Natural killer cell treated with Interleukin-12 subunit alpha and Interleukin-12 subunit beta and Interleukin-15 and Interleukin-18, amount 100 ng/mL, for 72 hours (primary cell): ENCODE results near the gene BRD3OS. TPM values are rescaled to one million over a fixed set of nuclear protein-coding genes. Genes with fewer than 3 reads are reported as not detected.

Experiments used
- ATAC-seq, 2 donors: fragments of 150-1000 bp; cut with Tn5 transposase in 1 of 2; sonication (Bioruptor Pico), chemical (Tn5 transposase) in 1 of 2; 2 replicates each; pipeline ENCODE4 v1.10.0; 2021
- DNase-seq: peaks from one replicate; pipeline ENCODE4 v3.0.0; 2022; ENCODE audit warnings: low spot score
- H3K27ac Mint-ChIP-seq, 2 donors: 1 replicate in 1 of 2; 2 replicates in 1 of 2; pipeline ENCODE4 v1.8.0; 2022; ENCODE audit warnings: mixed read lengths in 2 of 2, mild to moderate bottlenecking in 1 of 2, moderate library complexity in 1 of 2
- H3K27me3 Mint-ChIP-seq, 2 donors: 1 replicate in 1 of 2; 2 replicates in 1 of 2; pipeline ENCODE4 v1.8.0; 2022; ENCODE audit warnings: mixed read lengths in 2 of 2
- H3K36me3 Mint-ChIP-seq: one replicate; pipeline ENCODE4 v1.8.0; 2022; ENCODE audit warnings: mixed read lengths
- H3K4me1 Mint-ChIP-seq, 2 donors: 1 replicate in 1 of 2; 2 replicates in 1 of 2; pipeline ENCODE4 v1.8.0; 2022; ENCODE audit warnings: low read depth in 2 of 2, mixed read lengths in 2 of 2, mild to moderate bottlenecking in 1 of 2
- H3K4me3 Mint-ChIP-seq: one replicate; pipeline ENCODE4 v1.8.0; 2022; ENCODE audit warnings: mixed read lengths
- H3K9me3 Mint-ChIP-seq: 2 replicates; pipeline ENCODE4 v1.8.0; 2022; ENCODE audit warnings: mixed read lengths
- total RNA-seq, 2 donors: library from RNA; stranded (reverse); gene quantifications; one replicate each; pipeline ENCODE4 v1.2.3, GENCODE V29; 2022

The BRD3OS gene
- total RNA-seq, 2 donors from 2014 or later = 9.6 to 10.7 TPM

GRCh38 chr9:134004881-134005280 lies 20.4 kb upstream of the BRD3OS start:
- ATAC-seq = no peak
- Mint-ChIP-seq H3K9me3 (no peaks in the 10 kb centered on the region), H3K36me3 (no peaks in the 10 kb centered on the region), H3K27ac (no peak overlapping the region), H3K4me1 (no peaks in the 10 kb centered on the region), H3K27me3 (peaks cover 9 to 23% of the 10 kb centered on the region in 2 donors), H3K4me3 (no peak overlapping the region)
- peak; percentile 41 for DNase-seq

- H3K36me3 Mint-ChIP-seq = no peaks in the 10 kb centered on the region
- peaks cover 9 to 23% of the 10 kb centered on the region in 2 donors for H3K27me3 Mint-ChIP-seq
- H3K9me3 Mint-ChIP-seq = no peaks in the 10 kb centered on the region
- ATAC-seq = peak in 1 of 2 donors; percentile 14
- no peak for DNase-seq
- H3K27ac Mint-ChIP-seq = no peak overlapping the region
- H3K4me3 Mint-ChIP-seq = no peak overlapping the region
- H3K4me1 Mint-ChIP-seq = no peaks in the 10 kb centered on the region
Observed at GRCh38 chr9:134005381-134005780, 19.9 kb upstream of the BRD3OS start.

GRCh38 chr9:134007150-134007549 lies 18.1 kb upstream of the BRD3OS start:
- Mint-ChIP-seq H3K36me3 (peaks cover 4% of the 10 kb centered on the region), H3K27me3 (peaks cover 9 to 22% of the 10 kb centered on the region in 2 donors), H3K4me1 (no peaks in the 10 kb centered on the region), H3K9me3 (no peaks in the 10 kb centered on the region), H3K4me3 (no peak overlapping the region), H3K27ac (no peak overlapping the region)
- DNase-seq (peak; percentile 12), ATAC-seq (no peak)

- Mint-ChIP-seq H3K36me3 (peaks cover 4% of the 10 kb centered on the region), H3K27ac (no peak overlapping the region), H3K9me3 (no peaks in the 10 kb centered on the region), H3K27me3 (peaks cover 9 to 19% of the 10 kb centered on the region in 2 donors), H3K4me3 (no peak overlapping the region), H3K4me1 (no peaks in the 10 kb centered on the region)
- ATAC-seq (no peak), DNase-seq (peak; percentile 23)
Observed at GRCh38 chr9:134007571-134007970, 17.7 kb upstream of the BRD3OS start.

GRCh38 chr9:134010310-134011173 lies 14.7 kb upstream of the BRD3OS start:
- Mint-ChIP-seq H3K27ac (no peak overlapping the region), H3K4me1 (no peaks in the 10 kb centered on the region), H3K36me3 (peaks cover 4% of the 10 kb centered on the region), H3K9me3 (no peaks in the 10 kb centered on the region), H3K4me3 (no peak overlapping the region), H3K27me3 (peaks cover 9 to 15% of the 10 kb centered on the region in 2 donors)
- ATAC-seq (no peak), DNase-seq (no peak)

GRCh38 chr9:134011401-134011800 lies 13.9 kb upstream of the BRD3OS start:
- DNase-seq (no peak), ATAC-seq (no peak)
- no peaks in the 10 kb centered on the region for H3K9me3 Mint-ChIP-seq
- peaks cover 9 to 15% of the 10 kb centered on the region in 2 donors for H3K27me3 Mint-ChIP-seq
- no peaks in the 10 kb centered on the region for H3K4me1 Mint-ChIP-seq
- H3K4me3 Mint-ChIP-seq = no peak overlapping the region
- peaks cover 4% of the 10 kb centered on the region for H3K36me3 Mint-ChIP-seq
- no peak overlapping the region for H3K27ac Mint-ChIP-seq

GRCh38 chr9:134014946-134015345 lies 10.3 kb upstream of the BRD3OS start:
- ATAC-seq (no peak), DNase-seq (no peak)
- Mint-ChIP-seq H3K4me1 (no peaks in the 10 kb centered on the region), H3K27ac (no peak overlapping the region), H3K4me3 (no peak overlapping the region), H3K9me3 (no peaks in the 10 kb centered on the region), H3K27me3 (no peaks in the 10 kb centered on the region), H3K36me3 (peaks cover 4% of the 10 kb centered on the region)

GRCh38 chr9:134024214-134024792 lies 978 bp upstream of the BRD3OS start:
- Mint-ChIP-seq H3K27me3 (no peaks in the 10 kb centered on the region), H3K36me3 (no peaks in the 10 kb centered on the region), H3K4me3 (peak overlapping the region; percentile 73), H3K27ac (peak overlapping the region; percentile 12 to 56), H3K9me3 (no peaks in the 10 kb centered on the region), H3K4me1 (peaks cover 0 to 3% of the 10 kb centered on the region in 2 donors)
- no peak for ATAC-seq
- no peak for DNase-seq

GRCh38 chr9:134025606-134026541 lies 593 bp downstream of the BRD3OS start:
- H3K4me1 Mint-ChIP-seq = peaks cover 0 to 3% of the 10 kb centered on the region in 2 donors
- peak overlapping the region; percentile 73 for H3K4me3 Mint-ChIP-seq
- peak; percentile 13 to 46 for ATAC-seq
- no peak overlapping the region for H3K27ac Mint-ChIP-seq
- H3K27me3 Mint-ChIP-seq = no peaks in the 10 kb centered on the region
- H3K9me3 Mint-ChIP-seq = no peaks in the 10 kb centered on the region
- H3K36me3 Mint-ChIP-seq = no peaks in the 10 kb centered on the region
- DNase-seq = no peak

- peaks cover 0 to 3% of the 10 kb centered on the region in 2 donors for H3K4me1 Mint-ChIP-seq
- peak overlapping the region; percentile 73 for H3K4me3 Mint-ChIP-seq
- ATAC-seq (no peak), DNase-seq (no peak)
- no peaks in the 10 kb centered on the region for H3K36me3 Mint-ChIP-seq
- no peaks in the 10 kb centered on the region for H3K9me3 Mint-ChIP-seq
- H3K27ac Mint-ChIP-seq = no peak overlapping the region
- no peaks in the 10 kb centered on the region for H3K27me3 Mint-ChIP-seq
Observed at GRCh38 chr9:134026581-134026980, 1.3 kb downstream of the BRD3OS start.

GRCh38 chr9:134026981-134027380 lies 1.7 kb downstream of the BRD3OS start:
- no peaks in the 10 kb centered on the region for H3K27me3 Mint-ChIP-seq
- DNase-seq = no peak
- peak overlapping the region; percentile 23 for H3K4me3 Mint-ChIP-seq
- no peak overlapping the region for H3K27ac Mint-ChIP-seq
- no peaks in the 10 kb centered on the region for H3K9me3 Mint-ChIP-seq
- peaks cover 0 to 3% of the 10 kb centered on the region in 2 donors for H3K4me1 Mint-ChIP-seq
- no peaks in the 10 kb centered on the region for H3K36me3 Mint-ChIP-seq
- ATAC-seq = no peak

- Mint-ChIP-seq H3K27me3 (no peaks in the 10 kb centered on the region), H3K4me1 (peaks cover 0 to 3% of the 10 kb centered on the region in 2 donors), H3K4me3 (peak overlapping the region; percentile 22), H3K9me3 (no peaks in the 10 kb centered on the region), H3K36me3 (no peaks in the 10 kb centered on the region), H3K27ac (no peak overlapping the region)
- DNase-seq (no peak), ATAC-seq (no peak)
Observed at GRCh38 chr9:134027561-134027960, 2.3 kb downstream of the BRD3OS start.

- H3K27me3 Mint-ChIP-seq = no peaks in the 10 kb centered on the region
- H3K4me1 Mint-ChIP-seq = peaks cover 0 to 3% of the 10 kb centered on the region in 2 donors
- no peak overlapping the region for H3K27ac Mint-ChIP-seq
- no peak for DNase-seq
- ATAC-seq = no peak
- H3K9me3 Mint-ChIP-seq = no peaks in the 10 kb centered on the region
- peaks cover 2% of the 10 kb centered on the region for H3K36me3 Mint-ChIP-seq
- peak overlapping the region; percentile 22 for H3K4me3 Mint-ChIP-seq
Observed at GRCh38 chr9:134028076-134028475, 2.8 kb downstream of the BRD3OS start.
